MG63 (cell line): Measurements from ENCODE around the gene QDPR. TPM values are rescaled to one million over a fixed set of nuclear protein-coding genes. Genes with fewer than 3 reads are reported as not detected.

Experiments
- DNase-seq: peaks from one replicate; pipeline ENCODE4 v3.0.0-alpha.2; 2020
- H3K27me3 ChIP-seq: fragments of 250-450 bp; sonication (Bioruptor Pico); 2 replicates; pipeline ENCODE4 v1.5.1; 2020; ENCODE audit warnings: mild to moderate bottlenecking, moderate library complexity
- H3K36me3 ChIP-seq: fragments of 250-450 bp; sonication (Bioruptor Pico); 2 replicates; pipeline ENCODE4 v1.5.1; 2020; ENCODE audit warnings: mild to moderate bottlenecking, moderate library complexity
- H3K4me3 ChIP-seq: fragments of 250-450 bp; sonication (Bioruptor Pico); 2 replicates; pipeline ENCODE4 v1.5.1; 2020; ENCODE audit warnings: mild to moderate bottlenecking, moderate library complexity
- H3K9me3 ChIP-seq: fragments of 250-450 bp; sonication (Bioruptor Pico); 2 replicates; pipeline ENCODE4 v1.5.1; 2020; ENCODE audit warnings: mild to moderate bottlenecking, moderate library complexity
- total RNA-seq: library from RNA; depleted of rRNA; stranded (reverse); fragments of >200 nt; shearing (Covaris generic); gene quantifications from 2 replicates; pipeline ENCODE4 v1.2.3, GENCODE V29; 2014; ENCODE audit warnings: low replicate concordance

QDPR gene
- total RNA-seq, 1 experiment from 2014 or later, result 14.9 TPM

- H3K27me3 ChIP-seq, result no peaks in the 10 kb centered on the region
- no peaks in the 10 kb centered on the region for H3K9me3 ChIP-seq
- peaks cover 6% of the 10 kb centered on the region for H3K36me3 ChIP-seq
- no peak overlapping the region for H3K4me3 ChIP-seq
- DNase-seq, result no peak
Measured at GRCh38 chr4:17504081-17504480, 7.8 kb downstream of the QDPR start.

- Histone ChIP-seq H3K36me3 (peaks cover 6% of the 10 kb centered on the region), H3K27me3 (no peaks in the 10 kb centered on the region), H3K9me3 (no peaks in the 10 kb centered on the region), H3K4me3 (no peak overlapping the region)
- no peak for DNase-seq
Measured at GRCh38 chr4:17502756-17503155, 9.1 kb downstream of the QDPR start.

- Histone ChIP-seq H3K36me3 (peaks cover 3% of the 10 kb centered on the region), H3K4me3 (no peak overlapping the region), H3K9me3 (no peaks in the 10 kb centered on the region), H3K27me3 (no peaks in the 10 kb centered on the region)
- no peak for DNase-seq
Measured at GRCh38 chr4:17500574-17500973, 11.3 kb downstream of the QDPR start.

GRCh38 chr4:17497890-17498523 lies 13.9 kb downstream of the QDPR start:
- Histone ChIP-seq H3K36me3 (peaks cover 3% of the 10 kb centered on the region), H3K27me3 (no peaks in the 10 kb centered on the region), H3K4me3 (no peak overlapping the region), H3K9me3 (no peaks in the 10 kb centered on the region)
- no peak for DNase-seq

GRCh38 chr4:17494258-17495190 lies 17.4 kb downstream of the QDPR start:
- H3K36me3 ChIP-seq, result peaks cover 3% of the 10 kb centered on the region; the same call in 1 of the 2 replicates
- peak; percentile 43 for DNase-seq
- no peak overlapping the region for H3K4me3 ChIP-seq
- H3K27me3 ChIP-seq, result no peaks in the 10 kb centered on the region
- no peaks in the 10 kb centered on the region for H3K9me3 ChIP-seq

GRCh38 chr4:17493619-17494018 lies 18.3 kb downstream of the QDPR start:
- Histone ChIP-seq H3K27me3 (no peaks in the 10 kb centered on the region), H3K9me3 (no peaks in the 10 kb centered on the region), H3K4me3 (no peak overlapping the region), H3K36me3 (peaks cover 3% of the 10 kb centered on the region; the same call in 1 of the 2 replicates)
- DNase-seq, result no peak

GRCh38 chr4:17492876-17493275 lies 19.0 kb downstream of the QDPR start:
- Histone ChIP-seq H3K27me3 (no peaks in the 10 kb centered on the region), H3K36me3 (peaks cover 3% of the 10 kb centered on the region; the same call in 1 of the 2 replicates), H3K9me3 (no peaks in the 10 kb centered on the region), H3K4me3 (no peak overlapping the region)
- DNase-seq, result no peak

GRCh38 chr4:17492058-17492741 lies 19.7 kb downstream of the QDPR start:
- Histone ChIP-seq H3K36me3 (peaks cover 3% of the 10 kb centered on the region; the same call in 1 of the 2 replicates), H3K27me3 (no peaks in the 10 kb centered on the region), H3K4me3 (no peak overlapping the region), H3K9me3 (no peaks in the 10 kb centered on the region)
- no peak for DNase-seq

- H3K9me3 ChIP-seq, result no peaks in the 10 kb centered on the region
- no peak for DNase-seq
- H3K4me3 ChIP-seq, result no peak overlapping the region
- no peaks in the 10 kb centered on the region for H3K27me3 ChIP-seq
- H3K36me3 ChIP-seq, result peaks cover 3% of the 10 kb centered on the region; the same call in 1 of the 2 replicates
Measured at GRCh38 chr4:17491196-17491595, 20.7 kb downstream of the QDPR start.

- Histone ChIP-seq H3K4me3 (no peak overlapping the region), H3K36me3 (peaks cover 3% of the 10 kb centered on the region; the same call in 1 of the 2 replicates), H3K9me3 (no peaks in the 10 kb centered on the region), H3K27me3 (no peaks in the 10 kb centered on the region)
- DNase-seq, result no peak
Measured at GRCh38 chr4:17490575-17491059, 21.3 kb downstream of the QDPR start.

GRCh38 chr4:17489721-17490120 lies 22.2 kb downstream of the QDPR start:
- DNase-seq, result no peak
- H3K36me3 ChIP-seq, result peaks cover 3% of the 10 kb centered on the region; the same call in 1 of the 2 replicates
- no peaks in the 10 kb centered on the region for H3K9me3 ChIP-seq
- no peak overlapping the region for H3K4me3 ChIP-seq
- H3K27me3 ChIP-seq, result no peaks in the 10 kb centered on the region

- Histone ChIP-seq H3K36me3 (peaks cover 3% of the 10 kb centered on the region; the same call in 1 of the 2 replicates), H3K4me3 (no peak overlapping the region), H3K27me3 (no peaks in the 10 kb centered on the region), H3K9me3 (no peaks in the 10 kb centered on the region)
- no peak for DNase-seq
Measured at GRCh38 chr4:17489123-17489522, 22.8 kb downstream of the QDPR start.

- DNase-seq, result no peak
- Histone ChIP-seq H3K27me3 (no peaks in the 10 kb centered on the region), H3K9me3 (no peaks in the 10 kb centered on the region), H3K4me3 (no peak overlapping the region), H3K36me3 (no peaks in the 10 kb centered on the region)
Measured at GRCh38 chr4:17482716-17483115, 29.2 kb downstream of the QDPR start.

GRCh38 chr4:17480955-17481354 lies 30.9 kb downstream of the QDPR start:
- Histone ChIP-seq H3K36me3 (no peaks in the 10 kb centered on the region), H3K27me3 (no peaks in the 10 kb centered on the region), H3K9me3 (no peaks in the 10 kb centered on the region), H3K4me3 (no peak overlapping the region)
- DNase-seq, result no peak

GRCh38 chr4:17480210-17480927 lies 31.5 kb downstream of the QDPR start:
- DNase-seq, result no peak
- Histone ChIP-seq H3K27me3 (no peaks in the 10 kb centered on the region), H3K4me3 (no peak overlapping the region), H3K36me3 (no peaks in the 10 kb centered on the region), H3K9me3 (no peaks in the 10 kb centered on the region)

- no peak for DNase-seq
- no peaks in the 10 kb centered on the region for H3K9me3 ChIP-seq
- no peaks in the 10 kb centered on the region for H3K36me3 ChIP-seq
- no peaks in the 10 kb centered on the region for H3K27me3 ChIP-seq
- H3K4me3 ChIP-seq, result no peak overlapping the region
Measured at GRCh38 chr4:17477774-17478472, 34.0 kb downstream of the QDPR start.
